Stimulated activated CD4-positive, alpha-beta T cell treated with anti-CD3 and anti-CD28 coated beads, TNF-alpha, amount 100 ng/mL, for 24 hours (primary cell): ENCODE measurements around the gene GSTP1.
"Not testable (repeated sequence)": the region's sequence is repeated elsewhere in the genome, so short reads cannot be mapped to it uniquely, and the experiment has no call there.

Experiments
- DNase-seq, 3 experiments: peaks; one replicate each; pipeline ENCODE4 v3.0.0-alpha.2; 2020; ENCODE audit warnings: low read depth in 3 of 3

The GSTP1 gene

DNA sequence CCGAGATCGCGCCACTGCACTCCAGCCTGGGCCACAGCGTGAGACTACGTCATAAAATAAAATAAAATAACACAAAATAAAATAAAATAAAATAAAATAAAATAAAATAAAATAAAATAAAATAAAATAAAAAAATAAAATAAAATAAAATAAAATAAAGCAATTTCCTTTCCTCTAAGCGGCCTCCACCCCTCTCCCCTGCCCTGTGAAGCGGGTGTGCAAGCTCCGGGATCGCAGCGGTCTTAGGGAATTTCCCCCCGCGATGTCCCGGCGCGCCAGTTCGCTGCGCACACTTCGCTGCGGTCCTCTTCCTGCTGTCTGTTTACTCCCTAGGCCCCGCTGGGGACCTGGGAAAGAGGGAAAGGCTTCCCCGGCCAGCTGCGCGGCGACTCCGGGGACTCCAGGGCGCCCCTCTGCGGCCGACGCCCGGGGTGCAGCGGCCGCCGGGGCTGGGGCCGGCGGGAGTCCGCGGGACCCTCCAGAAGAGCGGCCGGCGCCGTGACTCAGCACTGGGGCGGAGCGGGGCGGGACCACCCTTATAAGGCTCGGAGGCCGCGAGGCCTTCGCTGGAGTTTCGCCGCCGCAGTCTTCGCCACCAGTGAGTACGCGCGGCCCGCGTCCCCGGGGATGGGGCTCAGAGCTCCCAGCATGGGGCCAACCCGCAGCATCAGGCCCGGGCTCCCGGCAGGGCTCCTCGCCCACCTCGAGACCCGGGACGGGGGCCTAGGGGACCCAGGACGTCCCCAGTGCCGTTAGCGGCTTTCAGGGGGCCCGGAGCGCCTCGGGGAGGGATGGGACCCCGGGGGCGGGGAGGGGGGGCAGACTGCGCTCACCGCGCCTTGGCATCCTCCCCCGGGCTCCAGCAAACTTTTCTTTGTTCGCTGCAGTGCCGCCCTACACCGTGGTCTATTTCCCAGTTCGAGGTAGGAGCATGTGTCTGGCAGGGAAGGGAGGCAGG lies at the start of gene GSTP1:
GSTP1 (plus strand) TSS at position 566 of the 958 bp plus-strand sequence; CDS start at position 598, 32 bp downstream.
- peak; percentile 66 to 85 (median 67) for DNase-seq

DNA sequence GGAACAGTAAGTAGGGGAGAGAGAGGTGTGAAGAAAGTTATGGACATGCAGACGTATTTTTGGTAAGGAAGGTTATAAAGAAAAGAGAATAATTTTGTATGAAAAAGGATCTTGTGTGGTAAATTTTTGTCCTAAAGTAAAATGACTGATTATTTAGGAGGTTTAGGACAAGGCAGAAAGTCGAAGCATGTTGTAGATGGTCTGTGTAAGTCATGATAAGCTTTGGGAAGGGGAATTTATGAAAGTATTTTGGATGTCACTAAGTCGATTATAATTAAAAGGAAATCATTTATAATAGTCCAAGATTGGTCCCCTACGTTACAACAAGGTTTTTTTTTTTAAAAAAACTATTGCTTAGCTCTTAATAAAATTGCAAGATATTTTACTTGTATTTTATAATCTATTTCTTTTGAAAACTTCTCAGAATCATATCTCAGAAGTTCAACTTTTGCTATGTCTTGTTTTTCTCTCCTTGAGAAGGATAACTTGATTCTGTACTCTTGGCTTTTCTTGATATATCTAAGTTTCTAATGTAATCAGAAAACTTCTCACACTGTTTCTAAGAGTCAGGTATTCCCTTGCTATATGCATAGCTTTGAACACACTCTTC lies 49.4 kb upstream of the GSTP1 start:
- DNase-seq: no peak

DNA sequence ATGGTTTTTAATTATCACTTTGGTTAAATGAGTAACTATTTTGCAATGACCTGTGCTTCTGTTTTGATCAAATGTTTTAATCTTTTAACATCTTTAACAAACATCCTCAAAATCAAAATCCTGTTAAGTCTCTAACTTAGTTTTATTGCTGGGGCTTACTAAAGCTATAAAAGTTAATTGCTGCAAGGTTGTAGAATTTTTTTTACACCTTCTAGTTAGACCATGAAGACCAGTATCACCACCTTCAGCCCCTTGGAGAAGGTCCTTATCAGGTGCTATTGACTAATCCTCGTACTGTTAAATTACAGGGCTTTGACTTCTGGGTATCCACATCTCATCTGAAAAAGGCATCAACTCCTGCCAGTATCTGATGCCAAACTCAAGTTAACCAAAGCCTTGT lies 48.1 kb upstream of the GSTP1 start:
- no peak for DNase-seq

DNA sequence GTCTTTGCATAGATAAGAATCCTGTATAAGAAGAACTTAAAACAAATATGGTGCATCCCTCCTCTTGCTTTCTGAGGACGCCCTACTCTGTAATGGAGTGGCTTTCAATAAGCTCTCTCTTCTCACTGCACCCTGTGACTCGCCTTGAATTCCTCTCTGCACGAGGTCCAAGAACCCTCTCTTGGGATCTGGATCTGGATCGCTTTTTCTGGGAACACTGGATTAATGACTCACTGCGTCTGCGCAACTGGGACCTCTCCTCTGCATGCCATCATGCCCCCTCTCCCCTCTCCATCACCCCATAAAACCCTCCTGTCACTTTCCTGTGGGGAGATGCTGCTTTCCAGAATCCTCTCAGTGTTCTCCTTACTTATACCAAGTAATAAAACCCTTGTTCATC lies 45.3 kb upstream of the GSTP1 start:
- no peak for DNase-seq

DNA sequence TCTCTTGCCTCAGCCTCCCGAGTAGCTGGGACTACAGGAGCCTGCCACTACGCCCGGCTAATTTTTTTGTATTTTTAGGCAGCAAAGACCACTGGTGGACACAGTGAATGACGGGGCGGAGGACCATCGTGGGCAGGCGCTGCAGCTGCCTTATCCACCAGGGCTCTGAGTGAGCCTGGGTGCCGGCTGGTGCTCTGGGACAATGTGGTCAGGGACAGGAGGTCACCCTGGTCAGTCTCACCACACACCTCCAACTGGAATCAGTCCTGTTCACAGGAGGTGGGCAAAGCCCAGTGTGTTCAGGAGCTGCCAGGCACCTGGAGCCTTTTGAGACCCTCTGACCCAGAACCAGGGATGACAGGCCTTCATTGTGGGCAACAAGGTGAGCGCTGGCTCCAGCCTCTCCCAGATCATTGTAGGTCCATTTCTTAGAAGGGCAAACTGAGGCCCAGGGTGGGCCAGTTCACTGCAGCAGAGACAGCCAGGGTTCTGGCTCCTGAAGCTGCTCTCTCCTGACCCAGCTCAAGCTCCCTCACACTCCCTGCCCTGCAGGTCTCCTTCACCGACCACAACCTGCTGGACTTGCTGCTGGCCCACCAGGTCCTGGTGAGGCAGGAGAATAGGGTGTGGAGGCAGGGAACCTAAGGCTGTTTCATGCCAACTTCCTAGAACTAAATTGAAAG lies 44.6 kb upstream of the GSTP1 start:
- DNase-seq: no peak

DNA sequence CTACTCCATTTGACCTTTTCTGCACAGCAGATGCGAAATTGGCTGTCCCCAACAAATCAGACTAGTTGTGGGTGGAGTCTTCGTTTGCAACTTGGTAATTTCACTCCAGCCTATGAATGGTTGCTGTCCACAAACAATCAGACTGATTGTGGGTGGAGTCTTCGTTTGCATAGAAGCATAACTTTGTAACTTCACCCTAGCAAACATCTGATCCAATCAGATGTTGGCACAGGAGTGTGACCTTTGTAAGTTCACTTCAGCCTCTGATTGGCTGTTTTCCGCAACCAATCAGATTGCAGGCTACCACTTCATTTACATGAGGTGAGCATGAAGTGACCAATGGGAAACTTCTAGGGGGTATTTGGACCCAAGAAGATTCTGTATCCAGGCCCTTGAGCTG lies 44.1 kb upstream of the GSTP1 start:
- DNase-seq: no peak

DNA sequence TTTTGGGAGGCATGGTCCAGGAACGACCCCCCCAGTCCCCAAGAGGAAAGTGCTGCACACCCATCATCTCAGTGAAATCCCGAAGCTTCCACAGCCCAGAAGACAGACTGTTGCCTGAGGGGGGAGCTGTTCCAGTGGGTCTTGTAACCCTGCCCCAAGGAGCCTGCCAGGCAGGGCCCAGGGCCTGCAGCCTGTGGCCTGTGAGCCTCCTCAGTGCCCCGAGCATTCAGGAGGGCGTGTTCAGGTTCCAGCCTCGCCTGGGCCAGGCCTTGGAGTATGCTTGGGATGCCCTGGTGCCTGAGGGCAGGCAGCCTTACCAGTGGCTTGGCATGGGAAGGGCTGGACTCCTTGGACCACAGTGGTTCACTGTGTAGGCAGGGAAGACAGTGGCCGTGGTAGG lies 42.4 kb upstream of the GSTP1 start:
- DNase-seq: no peak

DNA sequence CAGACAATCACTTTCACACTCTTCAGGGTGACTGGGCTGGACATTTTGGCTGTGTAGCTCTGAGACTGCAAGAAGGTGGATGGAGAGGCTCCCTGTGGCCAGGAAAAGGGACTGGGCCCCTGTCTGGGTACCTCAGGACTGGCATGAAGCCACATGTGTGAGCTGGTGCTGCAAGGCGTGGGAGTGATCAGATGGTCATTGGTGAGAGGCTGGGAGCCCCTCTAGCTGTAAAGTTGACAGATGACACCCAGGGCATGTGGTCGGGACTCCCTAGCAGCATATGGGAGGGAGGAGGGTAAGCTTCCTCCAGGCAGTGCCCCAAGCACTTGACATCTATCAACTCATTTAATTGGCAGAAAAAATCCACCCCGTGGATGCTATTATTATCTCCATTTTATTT lies 41.4 kb upstream of the GSTP1 start:
- DNase-seq: no peak

DNA sequence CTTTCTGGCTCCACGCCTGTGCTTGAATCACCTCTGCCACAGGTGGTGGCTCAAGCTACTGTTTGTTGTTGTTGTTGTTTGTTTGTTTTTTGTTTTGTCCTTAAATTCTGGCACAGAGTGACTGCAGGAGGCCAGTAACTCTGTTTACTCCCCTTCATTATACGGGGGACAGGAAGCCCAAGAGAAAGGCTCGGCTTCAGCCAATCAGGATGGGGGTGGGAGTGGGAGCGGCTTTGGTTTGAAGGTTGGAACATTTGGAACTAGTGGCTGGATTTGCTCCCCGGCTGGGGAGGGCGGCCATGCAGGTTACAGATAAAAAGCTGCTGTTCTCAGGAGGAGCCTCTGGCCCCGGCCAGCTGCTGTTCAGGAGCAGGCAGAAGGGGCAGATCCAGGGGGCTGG lies 40.6 kb upstream of the GSTP1 start:
- no peak for DNase-seq

DNA sequence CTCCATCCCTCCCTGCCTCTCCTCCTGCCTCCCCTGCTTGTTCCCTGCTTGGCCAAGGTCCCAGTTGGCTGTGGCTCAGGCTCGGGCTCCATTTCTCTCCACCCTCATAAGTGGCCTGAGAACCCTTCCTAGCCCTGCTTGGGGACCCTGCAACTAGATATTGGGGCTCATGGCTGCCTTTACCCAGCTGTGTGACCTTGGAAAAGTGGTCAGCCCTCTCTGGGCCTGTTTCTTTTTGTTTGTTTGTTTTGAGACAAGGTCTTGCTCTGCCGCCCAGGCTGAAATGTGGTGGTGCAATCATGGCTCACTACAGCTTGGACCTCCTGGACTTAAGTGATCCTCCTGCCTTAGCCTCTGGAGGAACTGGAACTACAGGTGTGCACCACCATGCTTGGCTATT lies 40.0 kb upstream of the GSTP1 start:
- DNase-seq: no peak

DNA sequence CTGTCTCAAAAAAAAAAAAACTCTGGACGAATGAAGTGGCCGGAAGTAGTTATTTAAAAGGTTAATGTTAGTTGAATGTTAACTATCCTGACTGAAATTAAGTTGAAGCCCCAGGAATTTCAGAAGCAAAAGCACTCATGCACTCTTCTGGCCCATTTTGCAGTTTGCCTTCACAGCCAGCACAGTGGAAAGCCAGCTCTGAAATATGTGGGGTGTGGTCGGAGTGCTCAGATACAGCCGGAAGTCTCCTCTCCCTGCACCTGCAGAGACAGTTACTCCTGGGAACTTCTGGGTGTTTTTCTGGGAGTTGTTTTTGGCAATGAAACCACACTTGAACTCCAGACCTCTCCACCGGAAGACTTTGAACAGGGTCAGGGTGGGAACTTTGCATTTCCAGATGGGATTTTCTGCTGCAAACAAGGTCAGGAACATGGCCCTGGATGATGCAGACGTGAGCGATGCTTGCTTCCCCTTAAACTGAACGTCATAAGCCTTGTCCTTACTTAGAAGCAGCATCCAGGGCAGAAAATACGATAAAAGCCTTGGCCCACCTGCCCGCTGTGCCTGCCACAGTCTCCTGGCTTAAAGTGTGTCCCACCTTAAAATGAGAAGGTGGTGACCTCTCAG lies 38.9 kb upstream of the GSTP1 start:
- no peak for DNase-seq

DNA sequence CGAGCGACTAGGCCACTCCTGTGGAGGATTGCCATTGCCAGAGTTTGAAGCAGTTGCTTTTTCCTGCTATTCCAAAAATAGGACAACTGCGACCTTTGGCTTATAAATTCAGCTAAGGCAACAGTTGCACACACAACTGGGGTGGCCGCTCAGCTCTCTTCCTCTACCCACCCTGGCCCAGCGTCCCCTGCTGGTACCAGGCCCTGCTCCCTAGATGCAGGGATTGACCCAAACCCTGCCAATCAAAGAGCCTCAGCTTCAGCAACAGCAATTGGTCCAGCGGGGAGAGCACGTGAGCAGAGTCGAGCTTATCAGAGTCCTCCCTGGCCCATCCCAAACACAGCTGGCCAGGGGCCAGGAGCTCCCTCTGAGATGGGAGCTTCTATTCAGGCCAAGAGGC lies 38.3 kb upstream of the GSTP1 start:
- no peak for DNase-seq

DNA sequence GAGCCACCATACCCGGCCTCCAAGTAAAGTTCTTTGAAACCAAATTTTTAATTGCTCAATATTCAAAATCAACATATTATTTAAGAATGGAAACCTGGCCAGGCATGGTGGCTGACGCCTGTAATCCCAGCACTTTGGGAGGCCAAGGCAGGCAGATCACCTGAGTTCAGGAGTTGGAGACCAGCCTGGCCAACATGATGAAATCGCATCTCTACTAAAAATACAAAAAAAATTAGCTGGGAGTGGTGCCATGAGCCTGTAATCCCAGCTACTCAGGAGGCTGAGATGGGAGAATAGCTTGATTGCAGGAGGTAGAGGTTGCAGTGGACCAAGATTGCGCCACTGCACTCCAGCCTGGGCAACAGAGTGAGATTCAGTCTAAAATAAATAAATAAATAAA lies 35.5 kb upstream of the GSTP1 start:
- DNase-seq: not testable (repeated sequence)

DNA sequence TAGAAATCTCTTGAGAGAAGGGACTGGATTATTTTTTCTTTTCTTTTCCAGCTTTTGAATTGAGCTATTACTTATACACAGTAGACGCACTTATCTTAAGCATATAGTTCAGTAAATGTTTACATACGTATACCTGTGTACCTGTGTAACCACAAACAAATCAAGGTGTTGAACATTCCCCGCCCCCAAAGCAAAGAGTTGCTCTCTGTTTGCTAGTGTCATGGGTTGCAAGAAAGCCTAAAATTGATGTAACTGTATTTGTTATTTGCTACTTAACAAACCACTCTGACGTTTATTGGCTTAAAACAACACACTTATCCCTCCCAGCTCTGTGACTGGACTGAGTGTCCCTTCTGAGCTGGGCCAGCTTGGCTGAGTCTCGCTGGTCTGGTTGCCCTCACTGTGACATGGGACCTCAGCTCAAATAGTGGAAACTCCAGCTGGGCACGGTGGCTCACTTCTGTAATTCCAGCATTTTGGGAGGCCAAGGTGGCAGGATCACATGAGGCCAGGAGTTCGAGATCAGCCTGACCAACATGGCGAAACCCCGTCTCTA lies 35.0 kb upstream of the GSTP1 start:
- DNase-seq: no peak

DNA sequence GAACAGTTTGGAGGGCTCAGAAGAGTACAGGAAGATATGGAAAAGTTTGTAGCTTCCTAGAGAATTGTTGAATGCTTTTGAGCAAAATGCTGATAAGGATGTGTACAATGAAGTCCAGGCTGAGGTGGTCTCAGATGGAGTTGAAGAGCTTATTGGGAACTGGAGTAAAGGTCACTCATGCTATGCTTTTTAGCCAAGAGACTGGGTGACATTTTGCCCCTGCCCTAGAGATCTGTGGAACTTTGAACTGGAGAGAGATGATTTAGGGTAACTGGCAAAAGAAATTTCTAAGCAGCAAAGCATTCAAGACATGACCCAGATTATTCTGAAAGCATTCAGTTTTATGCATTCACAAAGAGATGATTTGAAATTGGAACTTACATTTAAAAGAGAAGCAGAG lies 32.5 kb upstream of the GSTP1 start:
- DNase-seq: no peak

DNA sequence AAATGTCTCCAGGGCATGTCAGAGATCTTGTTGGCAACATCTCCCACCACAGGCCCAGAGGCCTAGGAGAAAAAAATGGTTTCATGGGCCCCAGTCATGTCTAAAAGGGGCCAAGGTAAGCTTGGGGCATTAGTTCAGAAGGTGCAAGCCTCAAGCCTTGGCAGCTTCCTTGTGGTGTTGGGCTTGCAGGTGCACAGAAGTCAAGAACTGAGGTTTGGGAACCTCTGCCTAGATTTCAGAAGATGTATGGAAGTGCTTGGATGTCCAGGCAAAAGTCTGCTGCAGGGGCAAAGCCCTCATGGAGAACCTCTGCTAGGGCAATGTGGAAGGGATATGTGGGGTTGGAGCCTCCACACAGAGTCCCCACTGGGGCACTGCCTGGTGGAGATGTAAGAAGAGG lies 31.9 kb upstream of the GSTP1 start:
- not testable (repeated sequence) for DNase-seq

DNA sequence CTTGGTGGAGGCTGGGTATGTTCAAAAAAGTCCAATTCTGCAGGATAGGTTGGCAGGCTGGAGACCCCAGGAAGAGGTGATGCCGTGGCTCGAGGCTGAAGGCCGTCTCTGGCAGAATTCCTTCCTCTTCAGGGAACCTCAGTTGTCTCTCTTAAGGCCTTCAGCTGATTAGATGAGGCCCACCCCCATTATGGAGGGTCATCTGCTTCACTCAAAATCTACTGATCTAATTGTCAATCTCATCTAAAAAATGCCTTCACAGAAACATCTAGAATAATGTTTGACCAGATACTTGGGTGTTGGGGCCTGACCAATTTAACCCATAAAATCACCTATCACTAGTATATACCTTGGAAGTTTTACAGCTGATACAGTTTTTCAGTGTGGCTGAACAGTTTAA lies 27.4 kb upstream of the GSTP1 start:
- no peak for DNase-seq

DNA sequence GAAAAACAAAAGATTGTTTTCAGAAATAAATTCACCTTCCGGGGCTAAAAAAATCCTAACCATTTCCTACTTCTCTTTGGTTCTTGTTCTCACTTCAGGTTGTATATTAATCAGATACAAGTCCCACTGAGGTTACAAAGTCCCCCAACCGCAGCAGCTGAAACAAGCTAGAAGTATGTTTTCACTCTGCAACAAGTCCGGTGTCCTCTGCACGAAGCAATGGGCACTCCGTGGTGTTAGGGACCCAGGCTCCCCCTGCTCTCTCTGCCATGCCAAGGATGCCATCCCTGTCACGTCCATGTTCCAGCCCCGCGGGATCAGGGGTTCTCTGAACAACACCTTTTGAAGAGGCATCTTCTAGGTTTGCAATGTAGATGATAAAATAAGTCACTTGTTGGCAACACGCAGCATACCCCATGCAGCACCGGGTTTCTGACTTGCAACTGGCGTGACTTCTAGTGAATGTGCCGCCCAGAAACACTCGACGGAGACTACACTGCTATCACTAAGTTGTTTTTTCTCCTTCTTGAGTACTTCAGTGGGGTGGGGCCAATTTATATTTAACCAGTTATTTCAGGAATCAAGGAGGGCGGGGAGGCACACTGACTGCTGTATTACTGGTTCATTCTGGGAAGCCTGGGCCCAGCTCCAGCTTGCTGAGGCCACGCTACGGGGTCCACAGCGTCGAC lies 25.4 kb upstream of the GSTP1 start:
- DNase-seq: no peak

DNA sequence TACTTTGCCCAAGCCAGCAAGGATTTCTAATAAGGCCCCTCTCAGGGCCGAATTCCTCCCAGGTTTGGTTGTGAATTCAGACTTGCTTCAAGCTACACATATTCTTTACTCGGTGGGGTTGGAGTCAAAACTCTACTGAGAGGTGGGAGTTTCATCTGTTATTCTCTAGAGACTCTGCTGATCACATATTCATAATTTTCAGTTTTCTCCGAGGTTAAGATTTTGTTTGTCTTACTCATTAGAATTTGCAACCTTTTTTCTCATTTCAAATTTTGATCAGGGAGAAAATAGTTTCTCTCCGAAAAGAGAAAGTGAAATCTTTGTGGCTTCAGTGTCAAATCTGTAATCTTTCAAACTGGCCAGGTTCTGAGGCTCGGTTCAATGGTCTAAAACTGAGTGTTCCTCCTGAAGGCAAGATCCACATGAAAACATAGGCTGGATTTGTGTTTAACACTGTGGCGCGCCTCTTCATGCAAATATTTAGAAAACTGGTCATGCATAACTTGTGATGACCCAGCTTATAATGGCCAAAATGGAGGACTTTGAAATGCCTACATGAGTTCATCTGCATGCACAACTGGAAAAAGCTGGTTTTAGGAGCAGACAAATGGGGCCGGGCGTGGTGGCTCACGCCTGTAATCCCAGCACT lies 21.5 kb upstream of the GSTP1 start:
- no peak for DNase-seq

DNA sequence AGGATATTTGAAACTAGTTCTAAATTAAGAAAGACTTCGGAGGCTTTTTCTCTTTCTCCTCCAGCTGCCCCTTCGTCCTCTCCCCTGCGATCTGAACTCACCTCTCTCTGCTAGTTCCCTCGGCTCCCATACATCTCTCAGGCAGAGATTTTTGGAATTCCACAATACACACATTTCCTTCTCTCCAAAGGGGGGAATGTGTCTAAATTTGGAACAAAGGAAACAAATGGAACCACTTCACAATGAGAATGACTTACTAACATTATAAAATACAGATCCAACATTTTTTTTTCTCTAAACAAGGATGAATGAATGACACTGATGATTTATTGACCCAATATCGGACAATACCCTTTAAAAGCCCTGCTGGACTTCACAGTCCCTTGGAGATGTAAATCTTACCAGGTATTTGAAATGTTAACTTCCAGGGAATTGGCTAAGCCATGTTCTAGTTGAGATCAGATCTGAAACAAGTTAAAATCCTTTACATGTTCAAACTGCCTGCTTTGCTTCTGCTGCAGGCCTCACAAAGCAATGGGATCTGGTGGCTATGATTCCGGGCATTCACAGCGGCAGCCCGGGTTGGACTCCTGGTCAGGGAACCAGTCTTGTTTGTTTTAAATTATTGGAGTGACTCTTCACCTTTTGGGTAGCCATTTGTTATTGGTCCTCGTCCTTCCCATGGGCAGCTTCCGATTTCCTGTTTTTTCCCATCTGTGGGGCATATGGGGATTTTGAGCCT lies 20.5 kb upstream of the GSTP1 start:
- no peak for DNase-seq
